Activated CD4-positive, alpha-beta T cell treated with anti-CD3 and anti-CD28 coated beads for 1 hour (primary cell): ENCODE results near the gene JTB.

Experiments
- DNase-seq: peaks from one replicate; pipeline ENCODE4 v3.0.0-alpha.2; 2020

Gene JTB

GRCh38 chr1:153929981-153930948, 47.2 kb downstream of the JTB start:
- DNase-seq: no peak

- DNase-seq: no peak
These were observed 48.0 kb downstream of the JTB start for GRCh38 chr1:153929426-153929825.

- no peak for DNase-seq
These were observed 48.6 kb downstream of the JTB start for GRCh38 chr1:153928791-153929341.

GRCh38 chr1:153928245-153928644, 49.2 kb downstream of the JTB start:
- DNase-seq: no peak

- no peak for DNase-seq
These were observed 51.1 kb downstream of the JTB start for GRCh38 chr1:153926405-153926804.
